Panc1 (cell line): ENCODE data around the gene SYT11. TPM values are rescaled to one million over a fixed set of nuclear protein-coding genes. Genes with fewer than 3 reads are reported as not detected.

Experiments used
- ATAC-seq: fragments of 200-7000 bp; cut with Tn5 transposase; 2 replicates; pipeline ENCODE4 v1.9.1; 2020; ENCODE audit warnings: mild to moderate bottlenecking, moderate library complexity
- BruUV-seq: library from RNA; stranded (reverse); fragments of 400-500 nt; replicated peaks from 2 replicates; lab custom pipeline; 2021; lab: Mats Ljungman, UMichigan
- CTCF ChIA-PET: fragments of 300-600 bp; sonication (Branson Sonifier 250); formaldehyde crosslinking; loops from one replicate; lab custom pipeline; 2022; ENCODE audit warnings: antibody characterized with exemption; lab: Charles Lee
- POLR2A ChIA-PET: fragments of 300-600 bp; sonication (Branson Sonifier 250); formaldehyde crosslinking; loops from one replicate; lab custom pipeline; 2022; ENCODE audit warnings: antibody characterized with exemption; lab: Charles Lee
- DNase-seq: peaks from one replicate; pipeline ENCODE4 v3.0.0-alpha.2; 2010; ENCODE audit warnings: low read depth, low spot score
- H3K27ac ChIP-seq: 2 replicates; pipeline ENCODE4 v1.5.1; 2011; ENCODE audit warnings: mild to moderate bottlenecking, low read length, inconsistent platforms
- H3K27me3 ChIP-seq: fragments of 200-500 bp; sonication (Bioruptor generic); 2 replicates; pipeline ENCODE4 v1.6.0; 2014; ENCODE audit warnings: low read length, inconsistent platforms; ENCODE audit not compliant: control insufficient read depth, insufficient read depth
- H3K36me3 ChIP-seq: fragments of 200-500 bp; sonication (Bioruptor generic); 2 replicates; pipeline ENCODE4 v1.5.1; 2014; ENCODE audit warnings: inconsistent platforms, mild to moderate bottlenecking, low read length, moderate library complexity; ENCODE audit not compliant: control insufficient read depth, insufficient read depth
- H3K4me1 ChIP-seq: 2 replicates; pipeline ENCODE4 v1.5.1; 2011; ENCODE audit warnings: inconsistent platforms, mild to moderate bottlenecking, low read length, moderate library complexity; ENCODE audit not compliant: control insufficient read depth, insufficient read depth
- H3K4me3 ChIP-seq, 2 experiments: 2 replicates each; pipeline ENCODE4 v1.5.1; 2011 to 2012; ENCODE audit warnings: low read depth in 2 of 2, low read length in 2 of 2, mild to moderate bottlenecking in 2 of 2, inconsistent platforms in 1 of 2, moderate library complexity in 1 of 2
- H3K9me3 ChIP-seq: fragments of 200-500 bp; sonication (Bioruptor generic); 2 replicates; pipeline ENCODE4 v1.5.1; 2014; ENCODE audit warnings: low read depth, mild to moderate bottlenecking, inconsistent platforms, low read length, moderate library complexity; ENCODE audit not compliant: control insufficient read depth, insufficient read depth
- POLR2AphosphoS5 ChIP-seq: IDR thresholded peaks from 2 replicates; pipeline ENCODE4 v1.6.1; 2012; ENCODE audit warnings: mild to moderate bottlenecking, low read depth, low read length, moderate library complexity
- SIN3A ChIP-seq: IDR thresholded peaks from 2 replicates; pipeline ENCODE4 v1.6.1; 2012; ENCODE audit warnings: low read depth, mild to moderate bottlenecking, low read length, moderate library complexity, borderline replicate concordance; ENCODE audit not compliant: insufficient read depth
- TCF7L2 ChIP-seq: IDR thresholded peaks from 2 replicates; pipeline ENCODE4 v1.6.1; 2011; ENCODE audit warnings: mild to moderate bottlenecking, low read depth, low read length, inconsistent platforms
- in situ Hi-C: cut with HindIII; loops from 2 replicates; pipeline ENCODE4 v1.10.0; 2016; ENCODE audit warnings: low sequenced_read_pairs, low pct_unique_long_range_greater_than_20kb
- intact Hi-C: fragments of 100-400 bp; cut with micrococcal nuclease; formaldehyde crosslinking; loops from one replicate; pipeline ENCODE4 v1.10.0; 2022; ENCODE audit not compliant: unreplicated experiment
- total RNA-seq: library from RNA; stranded (reverse); gene quantifications from one replicate; pipeline ENCODE4 v1.2.1, GENCODE V29; 2021; ENCODE audit not compliant: unreplicated experiment
- TF ChIP-seq, protein P1 (sequence below): fragments of 450-650 bp; IDR thresholded peaks from 2 replicates; pipeline ENCODE4 v1.5.1; 2017; ENCODE audit warnings: mild to moderate bottlenecking
- TF ChIP-seq, protein P2 (sequence below), 2 experiments: IDR thresholded peaks; 2 replicates each; pipeline ENCODE4 v1.6.1; 2011 to 2012; ENCODE audit warnings: low read depth in 2 of 2, control low read depth in 1 of 2, low read length in 1 of 2, mild to moderate bottlenecking in 1 of 2, moderate library complexity in 1 of 2; ENCODE audit not compliant: insufficient read depth in 1 of 2

SYT11 gene
- total RNA-seq, 1 experiment from 2014 or later, result 4.0 TPM

DNA sequence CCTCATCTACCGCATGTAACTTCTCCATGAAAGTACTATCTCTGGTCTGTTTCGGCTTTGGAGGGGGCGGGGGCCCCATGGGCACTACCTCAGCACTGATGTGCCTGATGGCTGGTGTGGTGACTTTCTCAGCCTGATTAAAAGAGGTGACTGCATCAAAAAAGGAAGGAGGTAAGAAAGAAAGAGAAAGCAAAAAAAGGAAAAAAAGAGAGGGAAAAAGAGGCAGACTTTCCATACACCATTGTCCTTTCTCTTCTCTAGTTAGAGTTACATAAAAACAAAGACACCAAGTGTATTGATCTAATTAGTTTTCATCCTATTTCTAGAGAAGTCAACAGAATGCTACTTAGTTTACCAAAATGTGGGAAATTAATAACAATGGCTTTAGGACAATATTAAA lies 45.7 kb upstream of the SYT11 start:
- ATAC-seq (no peak), DNase-seq (no peak)
- H3K36me3 ChIP-seq, result peaks cover 18% of the 10 kb centered on the region
- no peaks in the 10 kb centered on the region for H3K4me1 ChIP-seq
- BruUV-seq, result no TSS peak
- intact Hi-C loops (no loop called here), in situ Hi-C loops (no loop called here)
- TF ChIP-seq, protein P1, sequence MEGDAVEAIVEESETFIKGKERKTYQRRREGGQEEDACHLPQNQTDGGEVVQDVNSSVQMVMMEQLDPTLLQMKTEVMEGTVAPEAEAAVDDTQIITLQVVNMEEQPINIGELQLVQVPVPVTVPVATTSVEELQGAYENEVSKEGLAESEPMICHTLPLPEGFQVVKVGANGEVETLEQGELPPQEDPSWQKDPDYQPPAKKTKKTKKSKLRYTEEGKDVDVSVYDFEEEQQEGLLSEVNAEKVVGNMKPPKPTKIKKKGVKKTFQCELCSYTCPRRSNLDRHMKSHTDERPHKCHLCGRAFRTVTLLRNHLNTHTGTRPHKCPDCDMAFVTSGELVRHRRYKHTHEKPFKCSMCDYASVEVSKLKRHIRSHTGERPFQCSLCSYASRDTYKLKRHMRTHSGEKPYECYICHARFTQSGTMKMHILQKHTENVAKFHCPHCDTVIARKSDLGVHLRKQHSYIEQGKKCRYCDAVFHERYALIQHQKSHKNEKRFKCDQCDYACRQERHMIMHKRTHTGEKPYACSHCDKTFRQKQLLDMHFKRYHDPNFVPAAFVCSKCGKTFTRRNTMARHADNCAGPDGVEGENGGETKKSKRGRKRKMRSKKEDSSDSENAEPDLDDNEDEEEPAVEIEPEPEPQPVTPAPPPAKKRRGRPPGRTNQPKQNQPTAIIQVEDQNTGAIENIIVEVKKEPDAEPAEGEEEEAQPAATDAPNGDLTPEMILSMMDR, result no peak
- no peak for TF ChIP-seq TCF7L2
- TF ChIP-seq SIN3A, result no peak
- TF ChIP-seq, protein P2, sequence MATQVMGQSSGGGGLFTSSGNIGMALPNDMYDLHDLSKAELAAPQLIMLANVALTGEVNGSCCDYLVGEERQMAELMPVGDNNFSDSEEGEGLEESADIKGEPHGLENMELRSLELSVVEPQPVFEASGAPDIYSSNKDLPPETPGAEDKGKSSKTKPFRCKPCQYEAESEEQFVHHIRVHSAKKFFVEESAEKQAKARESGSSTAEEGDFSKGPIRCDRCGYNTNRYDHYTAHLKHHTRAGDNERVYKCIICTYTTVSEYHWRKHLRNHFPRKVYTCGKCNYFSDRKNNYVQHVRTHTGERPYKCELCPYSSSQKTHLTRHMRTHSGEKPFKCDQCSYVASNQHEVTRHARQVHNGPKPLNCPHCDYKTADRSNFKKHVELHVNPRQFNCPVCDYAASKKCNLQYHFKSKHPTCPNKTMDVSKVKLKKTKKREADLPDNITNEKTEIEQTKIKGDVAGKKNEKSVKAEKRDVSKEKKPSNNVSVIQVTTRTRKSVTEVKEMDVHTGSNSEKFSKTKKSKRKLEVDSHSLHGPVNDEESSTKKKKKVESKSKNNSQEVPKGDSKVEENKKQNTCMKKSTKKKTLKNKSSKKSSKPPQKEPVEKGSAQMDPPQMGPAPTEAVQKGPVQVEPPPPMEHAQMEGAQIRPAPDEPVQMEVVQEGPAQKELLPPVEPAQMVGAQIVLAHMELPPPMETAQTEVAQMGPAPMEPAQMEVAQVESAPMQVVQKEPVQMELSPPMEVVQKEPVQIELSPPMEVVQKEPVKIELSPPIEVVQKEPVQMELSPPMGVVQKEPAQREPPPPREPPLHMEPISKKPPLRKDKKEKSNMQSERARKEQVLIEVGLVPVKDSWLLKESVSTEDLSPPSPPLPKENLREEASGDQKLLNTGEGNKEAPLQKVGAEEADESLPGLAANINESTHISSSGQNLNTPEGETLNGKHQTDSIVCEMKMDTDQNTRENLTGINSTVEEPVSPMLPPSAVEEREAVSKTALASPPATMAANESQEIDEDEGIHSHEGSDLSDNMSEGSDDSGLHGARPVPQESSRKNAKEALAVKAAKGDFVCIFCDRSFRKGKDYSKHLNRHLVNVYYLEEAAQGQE (IDR thresholded peaks at IDR 0.05; ENCODE audit: insufficient read depth in 1 of 2, low read depth in 2 of 2, low read length in 1 of 2), result no peak
- TF ChIP-seq POLR2AphosphoS5, result no peak
- ChIA-PET POLR2A (no interaction called here), CTCF (no interaction called here)
- H3K9me3 ChIP-seq, result no peaks in the 10 kb centered on the region
- no peaks in the 10 kb centered on the region for H3K27me3 ChIP-seq
- no peak overlapping the region for H3K27ac ChIP-seq
- no peak overlapping the region for H3K4me3 ChIP-seq

DNA sequence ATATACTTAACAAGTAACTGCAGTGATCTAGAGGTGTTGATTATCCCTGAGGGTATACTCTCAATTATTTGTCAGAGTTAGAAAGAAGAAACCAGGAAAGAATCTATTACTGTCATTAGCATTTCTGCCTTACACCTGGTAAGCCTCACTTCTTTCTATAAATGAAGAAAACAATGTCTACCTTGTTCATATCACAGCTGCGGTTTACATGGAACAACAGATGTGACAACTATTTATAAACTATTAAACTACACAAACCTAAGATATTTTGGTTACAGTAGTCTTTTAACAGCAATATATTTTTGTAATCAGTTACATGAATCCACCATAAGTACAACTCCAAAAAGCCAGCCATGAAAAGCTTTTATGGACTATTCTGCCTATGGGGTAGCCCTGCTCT lies 43.0 kb upstream of the SYT11 start:
- Histone ChIP-seq H3K9me3 (no peaks in the 10 kb centered on the region), H3K4me1 (no peaks in the 10 kb centered on the region), H3K27ac (no peak overlapping the region), H3K36me3 (peaks cover 25% of the 10 kb centered on the region), H3K27me3 (no peaks in the 10 kb centered on the region), H3K4me3 (no peak overlapping the region)
- POLR2A ChIA-PET, result no interaction called here
- ATAC-seq, result no peak
- DNase-seq, result no peak
- CTCF ChIA-PET, result no interaction called here
- BruUV-seq, result no TSS peak
- in situ Hi-C loops (no loop called here), intact Hi-C loops (no loop called here)
- TF ChIP-seq SIN3A (no peak), POLR2AphosphoS5 (no peak), TCF7L2 (no peak)
- TF ChIP-seq, protein P1, result no peak
- TF ChIP-seq, protein P2 (IDR thresholded peaks at IDR 0.05; ENCODE audit: insufficient read depth in 1 of 2, low read depth in 2 of 2, low read length in 1 of 2), result no peak
